Testis (tissue), 3 donors: ENCODE data around the gene CCDC81. TPM values are rescaled to one million over a fixed set of nuclear protein-coding genes. Genes with fewer than 3 reads are reported as not detected.

Source experiments
- DNase-seq: peaks from one replicate; pipeline ENCODE4 v3.0.0-alpha.2; 2019
- H3K27ac ChIP-seq, 2 donors: fragments of 200-600 bp; sonication (generic); one replicate each; pipeline ENCODE4 v1.5.1; 2019
- H3K27me3 ChIP-seq: fragments of 200-600 bp; sonication (generic); one replicate; pipeline ENCODE4 v1.5.1; 2019
- H3K36me3 ChIP-seq: fragments of 200-600 bp; sonication (generic); one replicate; pipeline ENCODE4 v1.5.1; 2017; ENCODE audit warnings: low read depth; ENCODE audit errors: missing control alignments
- H3K4me1 ChIP-seq: fragments of 200-600 bp; sonication (generic); one replicate; pipeline ENCODE4 v1.5.1; 2019
- H3K4me3 ChIP-seq, 2 donors: fragments of 200-600 bp; sonication (generic); one replicate each; pipeline ENCODE4 v1.5.1; 2017 to 2019
- H3K9me3 ChIP-seq: fragments of 200-600 bp; sonication (generic); one replicate; pipeline ENCODE4 v1.5.1; 2017
- POLR2A ChIP-seq: fragments of 450-650 bp; IDR thresholded peaks from one replicate; pipeline ENCODE4 v1.6.1; 2017; ENCODE audit warnings: antibody characterized with exemption, mild to moderate bottlenecking, moderate library complexity
- WGBS, 2 donors: methylation state at CpG; one replicate each; pipeline ENCODE4 v1.1.5; 2018; 5-methylcytosine and 5-hydroxymethylcytosine counted together
- intact Hi-C: fragments of 100-400 bp; cut with DNase I; formaldehyde crosslinking; loops from one replicate; pipeline ENCODE4 v1.15.1; 2023; ENCODE audit warnings: low total_unique reads
- polyA plus RNA-seq: library from polyadenylated mRNA; stranded (reverse); fragments of 350-450 nt; fragmentation: Illumina TruSeq; extraction: RNeasy Lipid Tissue Mini Kit (QIAGEN cat#74804); gene quantifications from one replicate; pipeline ENCODE4 v1.2.3, GENCODE V29; 2014; ENCODE audit warnings: low read depth, low replicate concordance; ENCODE audit not compliant: insufficient read depth
- total RNA-seq, 2 donors: library from RNA; depleted of rRNA; stranded (reverse); fragments of >200 nt; gene quantifications; one replicate each; pipeline ENCODE4 v1.2.3, GENCODE V29; 2016
- TF ChIP-seq, protein P1 (sequence below), 3 experiments: fragments of 450-650 bp in 2 of 3; fragments of 200-600 bp in 1 of 3; sonication (generic) in 1 of 3; IDR thresholded peaks; one replicate each; pipeline ENCODE4 v1.5.1; 2016 to 2019; ENCODE audit warnings: antibody characterized with exemption in 3 of 3, mild to moderate bottlenecking in 2 of 3, moderate library complexity in 1 of 3

The CCDC81 gene
- total and polyA plus RNA-seq, 3 donors from 2014 or later: 3.8 to 16.0 (median 5.3) TPM

DNA sequence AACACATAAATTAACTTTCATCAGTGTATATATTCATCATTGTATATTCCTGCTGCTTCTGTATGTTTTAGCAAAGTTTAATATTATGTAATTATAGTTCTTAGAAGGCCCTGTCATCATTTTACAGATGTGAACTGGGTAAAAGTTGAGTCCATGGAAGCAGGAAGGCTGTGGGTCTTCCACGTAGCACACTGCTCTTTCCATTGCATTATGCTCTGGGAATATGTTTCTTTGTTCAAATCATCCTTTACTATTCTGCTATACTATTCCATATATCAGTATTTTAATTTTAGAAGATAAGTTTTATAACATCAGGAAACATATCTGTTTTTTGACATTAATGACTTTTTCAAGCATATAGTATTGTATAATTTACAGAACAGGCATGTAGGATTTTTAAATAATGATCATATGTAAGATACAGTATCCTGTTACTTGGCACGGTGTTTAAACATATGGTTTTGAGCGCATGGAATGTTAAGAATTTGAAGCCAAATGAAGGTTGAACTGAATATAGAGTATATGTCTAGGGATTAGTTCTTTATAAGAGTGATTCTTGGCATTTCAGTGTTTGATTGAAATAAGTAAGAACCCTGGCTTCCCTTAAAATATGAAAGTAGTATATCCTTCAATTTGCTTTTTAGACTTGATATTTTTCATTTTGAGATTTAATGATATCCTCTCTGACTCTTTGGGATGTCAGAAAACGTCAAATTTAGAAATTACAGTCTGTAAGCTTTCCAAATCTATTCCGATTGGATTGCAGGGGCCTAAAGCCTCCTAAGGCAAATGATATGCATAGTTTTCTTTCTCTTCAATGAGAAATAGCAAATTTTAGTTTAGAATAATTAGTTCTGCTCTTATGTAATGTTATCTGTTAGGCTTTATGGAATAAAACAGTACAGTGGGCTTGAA is 8.6 kb downstream of the CCDC81 start:
- intact Hi-C loops: no loop called here
- Histone ChIP-seq H3K27me3 (no peaks in the 10 kb centered on the region), H3K27ac (no peak overlapping the region), H3K9me3 (no peaks in the 10 kb centered on the region), H3K36me3 (no peaks in the 10 kb centered on the region), H3K4me3 (no peak overlapping the region), H3K4me1 (no peaks in the 10 kb centered on the region)
- TF ChIP-seq, protein P1, sequence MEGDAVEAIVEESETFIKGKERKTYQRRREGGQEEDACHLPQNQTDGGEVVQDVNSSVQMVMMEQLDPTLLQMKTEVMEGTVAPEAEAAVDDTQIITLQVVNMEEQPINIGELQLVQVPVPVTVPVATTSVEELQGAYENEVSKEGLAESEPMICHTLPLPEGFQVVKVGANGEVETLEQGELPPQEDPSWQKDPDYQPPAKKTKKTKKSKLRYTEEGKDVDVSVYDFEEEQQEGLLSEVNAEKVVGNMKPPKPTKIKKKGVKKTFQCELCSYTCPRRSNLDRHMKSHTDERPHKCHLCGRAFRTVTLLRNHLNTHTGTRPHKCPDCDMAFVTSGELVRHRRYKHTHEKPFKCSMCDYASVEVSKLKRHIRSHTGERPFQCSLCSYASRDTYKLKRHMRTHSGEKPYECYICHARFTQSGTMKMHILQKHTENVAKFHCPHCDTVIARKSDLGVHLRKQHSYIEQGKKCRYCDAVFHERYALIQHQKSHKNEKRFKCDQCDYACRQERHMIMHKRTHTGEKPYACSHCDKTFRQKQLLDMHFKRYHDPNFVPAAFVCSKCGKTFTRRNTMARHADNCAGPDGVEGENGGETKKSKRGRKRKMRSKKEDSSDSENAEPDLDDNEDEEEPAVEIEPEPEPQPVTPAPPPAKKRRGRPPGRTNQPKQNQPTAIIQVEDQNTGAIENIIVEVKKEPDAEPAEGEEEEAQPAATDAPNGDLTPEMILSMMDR (IDR thresholded peaks at IDR 0.05): no peak
- no peak for TF ChIP-seq POLR2A
- no peak for DNase-seq
- 82% methylated on average over 5 of the region's 5 CpGs for WGBS, 2 donors

- H3K27ac ChIP-seq: no peak overlapping the region
- H3K4me1 ChIP-seq: no peaks in the 10 kb centered on the region
- H3K36me3 ChIP-seq: no peaks in the 10 kb centered on the region
- WGBS, 2 donors: 81 to 84% methylated on average over 2 of the region's 2 CpGs
- no peaks in the 10 kb centered on the region for H3K27me3 ChIP-seq
- H3K9me3 ChIP-seq: no peaks in the 10 kb centered on the region
- intact Hi-C loops: no loop called here
- DNase-seq: no peak
- TF ChIP-seq POLR2A: no peak
- TF ChIP-seq, protein P1 (IDR thresholded peaks at IDR 0.05): no peak
- no peak overlapping the region for H3K4me3 ChIP-seq
Observed at GRCh38 chr11:86386283-86386682, 11.6 kb downstream of the CCDC81 start.

DNA sequence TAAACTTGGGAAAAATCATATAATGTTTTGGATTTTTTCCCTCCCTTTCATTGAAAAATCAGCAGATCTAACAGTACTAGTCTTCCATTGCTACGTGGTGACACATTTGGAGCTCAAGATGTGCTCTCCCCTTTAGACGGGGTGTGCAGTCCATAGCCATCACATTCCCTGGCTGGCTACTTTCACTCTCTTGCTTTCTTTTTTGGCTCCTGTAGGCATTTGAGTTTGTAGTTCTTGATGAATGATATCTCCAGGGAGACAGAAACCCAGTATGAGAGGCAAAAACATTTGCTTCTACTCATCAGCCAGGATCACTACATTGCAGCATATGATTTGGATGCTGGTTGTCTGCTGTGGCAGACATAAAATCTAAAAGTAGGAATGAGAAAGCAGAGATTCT is 12.1 kb downstream of the CCDC81 start:
- H3K36me3 ChIP-seq: no peaks in the 10 kb centered on the region
- no peaks in the 10 kb centered on the region for H3K27me3 ChIP-seq
- 62 to 78% methylated on average over 2 of the region's 2 CpGs for WGBS, 2 donors
- DNase-seq: no peak
- H3K9me3 ChIP-seq: no peaks in the 10 kb centered on the region
- H3K4me1 ChIP-seq: no peaks in the 10 kb centered on the region
- no peak overlapping the region for H3K27ac ChIP-seq
- intact Hi-C loops: no loop called here
- H3K4me3 ChIP-seq: no peak overlapping the region
- TF ChIP-seq POLR2A: no peak
- TF ChIP-seq, protein P1 (IDR thresholded peaks at IDR 0.05): no peak

- Histone ChIP-seq H3K9me3 (no peaks in the 10 kb centered on the region), H3K4me3 (no peak overlapping the region), H3K27me3 (no peaks in the 10 kb centered on the region), H3K27ac (no peak overlapping the region), H3K36me3 (no peaks in the 10 kb centered on the region), H3K4me1 (no peaks in the 10 kb centered on the region)
- no peak for TF ChIP-seq POLR2A
- TF ChIP-seq, protein P1 (IDR thresholded peaks at IDR 0.05): no peak
- 73 to 75% methylated on average over 4 of the region's 4 CpGs for WGBS, 2 donors
- intact Hi-C loops: no loop called here
- no peak for DNase-seq
Observed at GRCh38 chr11:86388198-86388597, 13.5 kb downstream of the CCDC81 start.

DNA sequence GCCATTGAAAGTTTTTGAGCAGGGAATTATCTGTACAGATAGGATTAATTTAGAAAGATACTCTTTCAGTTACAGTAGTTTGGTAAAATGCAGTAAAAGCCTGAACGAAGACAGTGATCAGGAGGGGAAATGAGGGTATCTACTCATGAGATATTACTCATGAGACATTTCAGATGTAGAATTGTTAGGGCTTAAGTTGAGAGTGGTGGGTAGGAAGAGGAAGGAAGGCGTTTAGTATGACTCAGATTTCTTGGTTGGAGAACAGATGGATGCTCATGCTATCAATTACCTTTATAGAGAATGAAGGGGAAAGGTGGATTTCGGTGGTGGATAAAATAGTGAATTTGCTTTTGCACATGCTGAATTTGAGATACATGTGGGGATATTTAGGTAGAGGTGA is 15.8 kb downstream of the CCDC81 start:
- H3K4me1 ChIP-seq: peaks cover 6% of the 10 kb centered on the region
- 84 to 98% methylated on average over 3 of the region's 3 CpGs for WGBS, 2 donors
- no peaks in the 10 kb centered on the region for H3K9me3 ChIP-seq
- TF ChIP-seq, protein P1 (IDR thresholded peaks at IDR 0.05): no peak
- no peak for TF ChIP-seq POLR2A
- no peak overlapping the region for H3K4me3 ChIP-seq
- no peak overlapping the region for H3K27ac ChIP-seq
- intact Hi-C loops: no loop called here
- H3K27me3 ChIP-seq: no peaks in the 10 kb centered on the region
- no peak for DNase-seq
- H3K36me3 ChIP-seq: no peaks in the 10 kb centered on the region
